HG02798 (cell line): ENCODE results near the gene AGBL1.
"Not testable (repeated sequence)": the region's sequence is repeated elsewhere in the genome, so short reads cannot be mapped to it uniquely, and the experiment has no call there.

Source experiments
- ATAC-seq: cut with Tn5 transposase; IDR thresholded peaks from one replicate; pipeline ENCODE4 v1.9.1; 2021; ENCODE audit warnings: mild to moderate bottlenecking; ENCODE audit not compliant: unreplicated experiment, poor library complexity

AGBL1 gene

GRCh38 chr15:86840996-86841395 is 761.3 kb downstream of the AGBL1 start:
- ATAC-seq, result no peak

DNA sequence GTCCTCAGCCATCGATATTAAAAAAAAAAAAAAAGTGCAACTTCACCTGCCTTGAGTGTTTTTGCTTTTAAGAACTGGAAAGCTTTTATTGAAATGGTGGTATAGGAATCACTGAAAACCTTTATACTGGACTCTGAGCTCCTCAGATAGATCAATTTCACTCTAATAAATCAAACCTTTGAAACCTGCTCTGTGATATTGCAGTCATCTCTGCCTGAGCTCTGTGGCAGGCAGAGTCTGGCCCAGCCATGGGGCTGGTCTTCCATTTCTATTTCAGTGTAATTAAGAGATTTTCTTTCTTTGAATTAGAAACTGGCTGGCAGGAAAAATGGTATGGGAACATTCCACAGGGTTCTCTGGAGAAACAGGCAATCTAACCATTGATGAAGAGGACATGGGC is 762.5 kb downstream of the AGBL1 start:
- no peak for ATAC-seq

GRCh38 chr15:86846036-86846435 is 766.4 kb downstream of the AGBL1 start:
- no peak for ATAC-seq

DNA sequence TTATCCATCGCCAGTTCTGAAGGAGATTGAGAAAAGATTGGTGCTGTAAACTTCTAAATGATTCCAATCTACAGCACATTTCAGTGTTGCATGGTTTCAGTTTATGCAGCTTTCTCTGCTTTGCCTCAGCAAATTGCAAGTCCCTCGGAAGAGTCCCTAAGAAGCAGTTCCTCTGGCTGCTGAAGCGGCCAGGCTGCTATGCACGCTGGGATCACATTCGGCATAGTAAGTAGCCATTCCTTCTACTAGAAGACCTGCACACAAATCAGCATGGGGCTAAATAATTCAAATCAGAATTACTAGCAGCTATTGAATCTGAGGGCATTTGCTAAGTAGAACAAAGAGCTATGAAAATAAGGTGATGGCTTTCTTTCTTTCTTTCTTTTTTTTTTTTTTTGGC is 769.5 kb downstream of the AGBL1 start:
- ATAC-seq, result no peak

GRCh38 chr15:86849558-86850285 is 770.1 kb downstream of the AGBL1 start:
- no peak for ATAC-seq

DNA sequence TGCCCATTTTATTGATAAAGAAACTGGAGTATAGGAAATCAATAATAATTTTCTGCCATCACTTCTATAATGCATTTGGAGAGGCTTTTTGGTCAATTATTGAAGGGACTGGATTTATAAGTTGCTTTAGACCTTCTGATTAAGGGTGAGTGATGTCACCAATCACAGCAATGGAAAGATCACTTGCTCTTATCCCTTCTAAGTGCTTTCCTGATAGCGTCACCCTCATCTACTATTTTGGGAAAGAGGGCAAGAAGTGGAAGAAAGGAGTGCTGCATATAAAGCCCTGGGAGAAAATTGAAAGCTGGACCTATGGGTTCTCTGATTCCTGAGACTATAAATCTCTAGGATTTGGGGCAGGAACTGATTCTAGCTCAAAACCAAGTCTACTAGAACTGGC is 771.3 kb downstream of the AGBL1 start:
- ATAC-seq, result no peak

- ATAC-seq, result no peak
Observed at GRCh38 chr15:86852741-86853140, 773.1 kb downstream of the AGBL1 start.

GRCh38 chr15:86854176-86854575 is 774.5 kb downstream of the AGBL1 start:
- no peak for ATAC-seq

GRCh38 chr15:86855307-86856291 is 775.9 kb downstream of the AGBL1 start:
- ATAC-seq, result no peak

GRCh38 chr15:86857701-86858100 is 778.0 kb downstream of the AGBL1 start:
- ATAC-seq, result no peak

GRCh38 chr15:86863226-86863915 is 783.7 kb downstream of the AGBL1 start:
- ATAC-seq, result no peak

DNA sequence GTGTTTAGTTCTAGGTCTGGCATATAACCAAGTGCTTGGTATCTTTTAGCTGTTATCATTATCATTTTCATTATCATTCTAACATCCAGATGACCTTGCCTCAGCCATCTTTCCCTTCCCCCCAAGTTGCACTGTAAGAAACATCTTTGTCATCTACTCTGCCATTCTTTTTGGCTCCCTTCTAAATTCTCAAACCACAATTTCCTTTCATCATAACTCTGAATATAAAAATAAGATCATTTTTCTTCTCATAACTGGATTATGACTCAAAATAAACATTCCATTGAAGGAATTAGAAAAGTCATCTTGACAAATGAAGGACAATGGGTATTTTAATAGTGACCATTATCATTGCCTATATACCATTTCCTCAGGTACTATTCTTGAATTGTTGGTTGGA is 786.2 kb downstream of the AGBL1 start:
- ATAC-seq, result no peak

DNA sequence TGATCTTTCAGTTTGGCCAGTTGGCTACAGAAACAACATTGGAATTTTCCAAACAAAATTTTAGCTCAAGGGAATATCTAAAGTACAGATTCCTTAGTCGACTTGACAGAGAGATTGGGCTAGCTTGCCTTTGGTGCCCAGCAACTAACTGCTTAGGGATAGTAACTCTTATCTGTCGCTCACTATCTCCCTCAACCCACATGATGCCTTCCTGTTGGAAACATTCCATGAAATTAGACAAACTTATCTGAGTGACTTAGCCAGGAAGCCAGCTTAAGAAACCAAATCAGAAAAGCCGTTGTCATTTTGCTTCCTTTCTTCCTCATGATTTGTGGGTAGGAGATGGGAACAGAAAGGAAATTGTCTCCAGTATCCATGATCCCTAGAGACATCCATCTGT is 791.2 kb downstream of the AGBL1 start:
- ATAC-seq, result no peak

- no peak for ATAC-seq
Observed at GRCh38 chr15:86871964-86872363, 792.3 kb downstream of the AGBL1 start.

GRCh38 chr15:86872782-86873181 is 793.1 kb downstream of the AGBL1 start:
- no peak for ATAC-seq

DNA sequence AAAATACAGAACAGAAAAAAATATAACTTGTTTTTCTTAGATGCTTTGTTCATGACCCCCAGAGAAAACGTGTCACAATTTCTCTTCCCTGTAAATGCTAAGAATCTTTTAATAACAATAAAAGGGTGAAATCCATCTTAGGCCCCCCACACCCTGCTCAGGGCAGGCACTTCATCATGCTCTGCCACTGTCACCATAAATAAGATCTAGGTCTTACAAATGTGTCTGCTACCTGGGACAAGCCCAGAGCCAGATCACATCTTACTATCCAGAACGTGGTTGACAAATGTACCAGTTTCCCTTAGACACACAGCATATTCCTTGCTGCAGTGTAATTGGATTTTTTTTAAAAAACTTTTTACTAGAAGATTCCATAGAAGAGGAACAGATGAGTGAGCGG is 795.4 kb downstream of the AGBL1 start:
- no peak for ATAC-seq

GRCh38 chr15:86876387-86876944 is 796.8 kb downstream of the AGBL1 start:
- no peak for ATAC-seq

DNA sequence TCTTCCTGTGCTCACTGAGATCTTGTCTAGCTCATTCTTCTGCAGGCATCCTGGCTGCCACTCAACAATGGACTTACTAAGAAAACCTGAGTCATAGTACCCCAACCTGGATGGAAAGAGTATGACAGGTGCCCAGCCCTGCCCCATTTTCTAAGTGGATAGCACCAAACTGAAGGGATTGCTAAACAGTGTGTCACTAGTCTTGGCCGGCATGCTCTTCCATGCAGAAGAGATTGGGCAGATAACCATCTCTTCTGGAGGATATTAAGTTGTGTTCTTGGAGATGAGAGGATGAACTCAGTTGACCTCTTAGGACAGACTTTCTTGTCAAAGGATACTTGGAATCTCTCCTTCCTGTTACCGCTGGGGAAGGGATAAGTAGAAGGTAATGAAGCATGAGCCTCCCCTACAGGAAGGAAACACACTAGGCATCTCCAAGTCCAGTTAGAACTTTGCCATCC is 797.5 kb downstream of the AGBL1 start:
- no peak for ATAC-seq

DNA sequence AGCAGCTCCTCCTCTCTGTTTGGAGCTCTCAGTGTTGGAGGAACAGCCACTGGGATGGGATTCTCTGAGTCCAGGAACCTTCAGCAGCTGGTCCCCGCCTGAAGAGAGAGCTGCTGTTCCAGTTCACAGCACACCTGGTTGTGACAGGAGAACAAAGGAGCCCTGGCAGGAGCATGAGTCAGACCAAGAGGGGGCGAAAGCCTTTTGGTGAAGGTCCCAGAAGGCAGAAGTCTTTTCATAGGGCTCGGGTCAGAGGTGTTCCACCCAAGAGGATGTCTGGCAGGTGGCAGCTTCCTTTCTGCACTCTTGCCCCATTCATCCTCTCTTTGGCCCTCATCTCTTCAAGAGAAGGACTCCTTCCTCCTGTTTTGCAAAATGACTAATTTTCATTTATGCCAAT is 799.2 kb downstream of the AGBL1 start:
- not testable (repeated sequence) for ATAC-seq
